HCT116 (cell line): Measurements from ENCODE around the gene MBTD1. TPM values are rescaled to one million over a fixed set of nuclear protein-coding genes. Genes with fewer than 3 reads are reported as not detected.

Source experiments
- ATAC-seq: fragments of 200-7000 bp; cut with Tn5 transposase; 2 replicates; pipeline ENCODE4 v1.9.1; 2020; ENCODE audit warnings: mild to moderate bottlenecking, moderate library complexity
- BruUV-seq: library from RNA; stranded (reverse); fragments of 400-500 nt; replicated peaks from 2 replicates; lab custom pipeline; 2021; lab: Mats Ljungman, UMichigan
- CTCF ChIA-PET: fragments of 300-600 bp; sonication (Branson Sonifier 250); formaldehyde crosslinking; loops from one replicate; lab custom pipeline; 2021; ENCODE audit warnings: antibody characterized with exemption; lab: Charles Lee
- POLR2A ChIA-PET: fragments of 300-600, 350-600 bp; sonication (Branson Sonifier 250); formaldehyde crosslinking; loops from one replicate; lab custom pipeline; 2021; ENCODE audit warnings: antibody characterized with exemption; lab: Charles Lee
- RAD21 ChIA-PET, 2 experiments: fragments of 300-600 bp; sonication (Branson Sonifier 250); formaldehyde crosslinking; loops; one replicate each; lab custom pipeline; 2023; ENCODE audit warnings: low total read pairs in 2 of 2; ENCODE audit not compliant: uncharacterized antibody in 2 of 2, unreplicated experiment in 2 of 2, low non-redundant PET in 1 of 2; lab: Charles Lee
- DNase-seq: peaks from one replicate; pipeline ENCODE4 v3.0.0-alpha.2; 2010; ENCODE audit warnings: low read depth, low spot score
- H2AFZ ChIP-seq: fragments of 200-600 bp; shearing (Covaris generic), sonication (generic); 2 replicates; pipeline ENCODE4 v1.6.1; 2017; ENCODE audit warnings: low read depth, mixed run types, mixed read lengths, antibody characterized with exemption, low read length; ENCODE audit not compliant: poor library complexity, severe bottlenecking
- H3K27ac ChIP-seq: 2 replicates; pipeline ENCODE4 v1.5.1; 2012; ENCODE audit warnings: low read depth, low read length
- H3K27me3 ChIP-seq: fragments of 200-600 bp; sonication (generic); 2 replicates; pipeline ENCODE4 v1.6.1; 2016; ENCODE audit warnings: mixed run types, low read length, mixed read lengths; ENCODE audit not compliant: insufficient read depth
- H3K36me3 ChIP-seq, 2 experiments: fragments of 200-500 bp in 1 of 2; fragments of 200-600 bp in 1 of 2; sonication (Bioruptor generic) in 1 of 2; sonication (generic) in 1 of 2; 2 replicates each; pipeline versions ENCODE4 v1.5.1 to v1.6.1; 2014 to 2016; ENCODE audit warnings: low read length in 2 of 2, inconsistent platforms in 1 of 2, mixed read lengths in 1 of 2, mixed run types in 1 of 2; ENCODE audit not compliant: insufficient read depth in 2 of 2, control insufficient read depth in 1 of 2
- H3K4me1 ChIP-seq, 2 experiments: fragments of 200-600 bp in 1 of 2; sonication (generic) in 1 of 2; 2 replicates each; pipeline versions ENCODE4 v1.5.1 to v1.6.1; 2012 to 2017; ENCODE audit warnings: low read length in 2 of 2, inconsistent platforms in 1 of 2, mild to moderate bottlenecking in 1 of 2, mixed read lengths in 1 of 2, mixed run types in 1 of 2, moderate library complexity in 1 of 2; ENCODE audit not compliant: insufficient read depth in 2 of 2, control insufficient read depth in 1 of 2
- H3K4me2 ChIP-seq: fragments of 200-600 bp; sonication (generic); 2 replicates; pipeline ENCODE4 v1.6.1; 2017; ENCODE audit warnings: mixed run types, low read length, mixed read lengths
- H3K4me3 ChIP-seq, 2 experiments: fragments of 200-600 bp in 1 of 2; sonication (generic) in 1 of 2; replicated peaks in 1 of 2; 2 replicates each; pipeline ENCODE4 v1.5.1; 2011 to 2016; ENCODE audit warnings: low read length in 2 of 2, control low read depth in 1 of 2, low read depth in 1 of 2, mild to moderate bottlenecking in 1 of 2, mixed read lengths in 1 of 2, mixed run types in 1 of 2
- H3K79me2 ChIP-seq: fragments of 200-600 bp; sonication (generic); 2 replicates; pipeline ENCODE4 v1.6.1; 2017; ENCODE audit warnings: mild to moderate bottlenecking, mixed run types, low read length, moderate library complexity, mixed read lengths; ENCODE audit not compliant: insufficient read depth
- H3K9ac ChIP-seq: fragments of 200-600 bp; sonication (generic); 2 replicates; pipeline ENCODE4 v1.6.1; 2016; ENCODE audit warnings: low read length, mixed read lengths
- H3K9me2 ChIP-seq: fragments of 200-600 bp; sonication (generic), shearing (Covaris generic); 2 replicates; pipeline ENCODE4 v1.6.1; 2017; ENCODE audit warnings: mixed run types, mild to moderate bottlenecking, moderate library complexity; ENCODE audit not compliant: insufficient read depth
- H3K9me3 ChIP-seq, 2 experiments: fragments of 200-500 bp in 1 of 2; fragments of 200-600 bp in 1 of 2; sonication (Bioruptor generic) in 1 of 2; sonication (generic) in 1 of 2; 2 replicates each; pipeline ENCODE4 v1.6.1; 2014 to 2017; ENCODE audit warnings: low read length in 2 of 2, mixed read lengths in 2 of 2, inconsistent platforms in 1 of 2, low read depth in 1 of 2, mild to moderate bottlenecking in 1 of 2, mixed run types in 1 of 2, moderate library complexity in 1 of 2; ENCODE audit not compliant: control insufficient read depth in 1 of 2, insufficient read depth in 1 of 2
- H4K20me1 ChIP-seq: fragments of 200-600 bp; sonication (generic), shearing (Covaris generic); 2 replicates; pipeline ENCODE4 v1.6.1; 2017; ENCODE audit warnings: mixed run types, mild to moderate bottlenecking, moderate library complexity; ENCODE audit not compliant: insufficient read depth
- CEBPB ChIP-seq: IDR thresholded peaks from 2 replicates; pipeline ENCODE4 v1.6.1; 2012; ENCODE audit warnings: low read depth
- EZH2 ChIP-seq: fragments of 200-600 bp; sonication (generic); IDR thresholded peaks from 2 replicates; pipeline ENCODE4 v1.6.1; 2017; ENCODE audit warnings: antibody characterized with exemption, mixed run types
- EZH2phosphoT487 ChIP-seq: fragments of 200-600 bp; IDR thresholded peaks from 2 replicates; pipeline ENCODE4 v1.6.1; 2018; ENCODE audit warnings: antibody characterized with exemption, borderline replicate concordance
- FOSL1 ChIP-seq: IDR thresholded peaks from 2 replicates; pipeline ENCODE4 v1.6.1; 2012; ENCODE audit warnings: low read depth
- MAX ChIP-seq: IDR thresholded peaks from 2 replicates; pipeline ENCODE4 v1.6.1; 2012
- RAD21 ChIP-seq: IDR thresholded peaks from 2 replicates; pipeline ENCODE4 v1.6.1; 2012; ENCODE audit warnings: low read depth, mild to moderate bottlenecking
- REST ChIP-seq: IDR thresholded peaks from 2 replicates; pipeline ENCODE4 v1.6.1; 2012; ENCODE audit warnings: low read depth
- SP1 ChIP-seq: IDR thresholded peaks from 2 replicates; pipeline ENCODE4 v1.6.1; 2012; ENCODE audit warnings: low read depth
- ZBTB33 ChIP-seq: IDR thresholded peaks from 2 replicates; pipeline ENCODE4 v1.6.1; 2011; ENCODE audit warnings: mild to moderate bottlenecking, low read length, moderate library complexity; ENCODE audit not compliant: insufficient replicate concordance; ENCODE audit errors: extremely low read depth
- intact Hi-C: fragments of 100-400 bp; cut with micrococcal nuclease; formaldehyde crosslinking; loops from 2 replicates; pipeline ENCODE4 v1.10.0; 2022
- total RNA-seq: library from RNA; stranded (reverse); gene quantifications from one replicate; pipeline ENCODE4 v1.2.1, GENCODE V29; 2021; ENCODE audit not compliant: unreplicated experiment

Gene MBTD1
- total RNA-seq, 1 experiment from 2014 or later: 27.3 TPM

- Histone ChIP-seq H3K4me1 (peaks cover 20 to 44% of the 10 kb centered on the region in 2 experiments), H3K27me3 (no peaks in the 10 kb centered on the region), H3K9me2 (no peaks in the 10 kb centered on the region), H2AFZ (no peak overlapping the region), H3K9me3 (no peaks in the 10 kb centered on the region), H4K20me1 (no peaks in the 10 kb centered on the region; the same call in 1 of the 2 replicates), H3K4me3 (no peak overlapping the region), H3K4me2 (no peak overlapping the region), H3K36me3 (no peaks in the 10 kb centered on the region; a peak in 1 of 4 replicates), H3K79me2 (peaks cover 82% of the 10 kb centered on the region), H3K27ac (no peak overlapping the region), H3K9ac (no peak overlapping the region)
- ChIA-PET CTCF (no interaction called here), RAD21 (no interaction called here), POLR2A (no interaction called here)
- ATAC-seq: no peak
- no peak for TF ChIP-seq REST
- no peak for TF ChIP-seq RAD21
- no peak for DNase-seq
- intact Hi-C loops: no loop called here
- BruUV-seq: no TSS peak
These were observed 30.0 kb downstream of the MBTD1 start for GRCh38 chr17:51229889-51230288.

- TF ChIP-seq FOSL1 (no peak), SP1 (no peak), EZH2phosphoT487 (no peak), MAX (no peak), CEBPB (no peak), ZBTB33 (no peak), RAD21 (no peak), EZH2 (no peak)
- no peak overlapping the region; the same call in 1 of the 2 replicates for H3K4me2 ChIP-seq
- peaks cover 67% of the 10 kb centered on the region for H3K79me2 ChIP-seq
- RAD21 ChIA-PET: no interaction called here
- H4K20me1 ChIP-seq: no peaks in the 10 kb centered on the region
- no peak overlapping the region for H3K4me3 ChIP-seq
- intact Hi-C loops: no loop called here
- H3K27me3 ChIP-seq: no peaks in the 10 kb centered on the region
- peaks cover 20 to 33% of the 10 kb centered on the region in 2 experiments for H3K4me1 ChIP-seq
- DNase-seq: no peak
- H3K36me3 ChIP-seq: peaks cover 2 to 6% of the 10 kb centered on the region in 2 experiments; a peak in 2 of 4 replicates
- no peaks in the 10 kb centered on the region for H3K9me2 ChIP-seq
- ATAC-seq: no peak
- POLR2A ChIA-PET: no interaction called here
- no peak overlapping the region for H2AFZ ChIP-seq
- no peaks in the 10 kb centered on the region for H3K9me3 ChIP-seq
- H3K9ac ChIP-seq: no peak overlapping the region
- no peak overlapping the region for H3K27ac ChIP-seq
- CTCF ChIA-PET: no interaction called here
- BruUV-seq: no TSS peak
These were observed 31.7 kb downstream of the MBTD1 start for GRCh38 chr17:51228161-51228560.
